ENCODE measurements around the gene LRPAP1. TPM values are rescaled to one million over a fixed set of nuclear protein-coding genes. Genes with fewer than 3 reads are reported as not detected.
"Not testable (repeated sequence)": the region's sequence is repeated elsewhere in the genome, so short reads cannot be mapped to it uniquely, and the experiment has no call there.

The LRPAP1 gene
- total RNA-seq, 2 donors from 2014 or later = 44.9 to 48.7 TPM

DNA sequence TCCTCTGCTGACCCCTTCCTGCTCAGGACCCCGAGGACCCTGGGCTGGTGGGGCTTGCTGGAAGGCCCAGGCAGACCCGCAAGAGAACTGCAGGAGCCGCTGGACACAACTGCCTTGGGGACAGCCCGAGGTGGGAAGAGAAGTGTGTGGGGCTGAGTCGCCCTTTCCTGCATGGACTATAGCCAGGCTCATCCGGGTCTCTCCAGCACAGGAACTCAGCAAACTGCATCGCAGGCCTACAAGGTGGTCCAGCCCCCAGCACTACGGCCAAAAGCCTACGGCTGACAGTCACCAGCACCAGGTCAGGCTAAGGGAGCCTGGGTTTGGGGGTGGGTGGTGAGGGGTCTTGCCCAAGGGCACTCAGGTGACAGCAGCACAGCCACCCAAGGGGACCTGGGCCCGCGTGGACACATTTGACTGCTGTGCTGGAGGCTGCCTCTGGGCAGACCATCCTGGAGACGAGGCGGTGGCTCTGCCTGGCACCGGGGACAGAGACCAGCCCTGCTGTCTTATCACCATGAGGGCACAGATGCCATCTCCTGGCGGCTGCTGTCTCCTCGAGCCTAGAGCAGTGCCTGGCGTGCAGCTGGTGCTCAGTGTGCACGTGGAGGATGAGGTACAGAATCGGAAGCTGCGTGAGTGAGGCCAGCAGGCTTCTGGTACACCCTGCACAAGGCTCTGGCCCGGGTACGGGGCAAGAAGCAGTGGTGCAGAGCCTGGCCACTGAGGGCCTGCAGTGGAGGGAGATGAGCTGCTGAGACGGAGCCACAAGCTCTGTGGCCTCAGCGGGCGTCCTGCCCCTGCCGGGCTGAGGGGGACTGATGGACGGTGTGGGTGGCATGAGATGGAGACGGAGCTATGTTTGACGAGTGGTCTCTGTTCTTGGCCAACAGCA lies 15.1 kb downstream of the LRPAP1 start:
- Mint-ChIP-seq H3K9me3 (no peaks in the 10 kb centered on the region), H3K27ac (no peak overlapping the region), H3K36me3 (peaks cover 19 to 24% of the 10 kb centered on the region in 2 donors)
- DNase-seq (ENCODE audit: low spot score in 2 of 2) (no peak), ATAC-seq (peak in 1 of 2 donors; percentile 4)

DNA sequence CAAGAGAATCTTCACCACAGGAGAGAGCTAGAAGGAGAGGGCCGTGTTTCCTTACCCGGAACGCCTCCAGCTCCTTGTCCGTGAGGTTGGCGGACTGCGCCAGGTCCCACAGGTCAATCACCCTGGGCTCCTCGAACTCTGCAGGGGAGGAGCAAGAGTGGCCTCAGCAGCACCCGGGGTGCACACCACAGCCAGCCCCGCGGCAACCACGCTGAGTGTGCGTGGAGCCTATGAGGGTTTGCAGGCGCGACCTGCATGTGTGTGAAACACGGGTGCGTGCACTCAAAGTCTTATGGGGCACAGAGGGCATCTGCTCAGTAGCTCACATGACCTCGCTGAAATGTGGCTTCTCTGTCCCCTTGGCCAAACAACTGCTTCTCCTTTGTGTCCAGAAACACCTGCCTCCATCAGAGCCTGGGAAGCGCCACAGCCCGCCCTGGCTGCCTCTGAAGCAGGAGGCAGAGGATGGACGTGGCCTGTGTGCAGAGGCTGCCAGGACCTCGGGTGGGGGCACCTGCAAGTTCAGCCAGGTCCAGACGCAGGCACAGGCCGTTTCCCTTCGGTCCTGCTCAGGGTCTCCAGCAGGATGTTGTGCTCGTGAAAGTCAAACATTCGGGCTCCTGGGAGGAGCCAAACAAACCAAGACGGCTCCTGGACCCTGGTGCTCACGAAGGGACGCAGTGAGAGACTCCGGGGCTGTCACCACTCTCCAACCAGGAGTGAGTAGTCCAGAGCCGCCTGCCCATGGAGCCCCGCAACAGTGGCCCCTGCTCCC lies 16.0 kb downstream of the LRPAP1 start:
- Mint-ChIP-seq H3K9me3 (no peaks in the 10 kb centered on the region), H3K27ac (no peak overlapping the region), H3K36me3 (peaks cover 22 to 24% of the 10 kb centered on the region in 2 donors)
- DNase-seq (ENCODE audit: low spot score in 2 of 2) (no peak), ATAC-seq (no peak)

DNA sequence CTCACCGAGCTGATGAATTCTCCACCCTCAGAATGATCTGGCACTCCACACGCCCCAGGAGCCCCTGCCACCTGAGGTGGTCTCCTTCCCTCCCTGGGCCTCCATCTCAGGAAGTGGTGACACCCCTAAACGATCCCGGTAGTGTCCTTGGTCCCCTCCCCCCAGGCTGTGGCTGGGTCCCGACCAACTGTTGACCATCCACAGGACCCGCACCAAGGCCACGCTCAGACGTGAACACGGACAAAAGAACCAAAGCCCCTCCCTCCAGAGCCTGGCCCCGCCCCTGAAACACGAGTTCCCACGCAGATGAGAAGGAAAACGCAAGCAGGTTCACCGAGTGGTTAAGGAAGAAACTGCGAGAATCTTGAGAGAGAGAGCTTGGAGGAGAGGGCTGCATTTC lies 16.6 kb downstream of the LRPAP1 start:
- DNase-seq (ENCODE audit: low spot score in 2 of 2) (no peak), ATAC-seq (no peak)
- H3K36me3 Mint-ChIP-seq = peaks cover 24 to 28% of the 10 kb centered on the region in 2 donors
- H3K9me3 Mint-ChIP-seq = no peaks in the 10 kb centered on the region
- H3K27ac Mint-ChIP-seq = peak overlapping the region; percentile 14 to 49

DNA sequence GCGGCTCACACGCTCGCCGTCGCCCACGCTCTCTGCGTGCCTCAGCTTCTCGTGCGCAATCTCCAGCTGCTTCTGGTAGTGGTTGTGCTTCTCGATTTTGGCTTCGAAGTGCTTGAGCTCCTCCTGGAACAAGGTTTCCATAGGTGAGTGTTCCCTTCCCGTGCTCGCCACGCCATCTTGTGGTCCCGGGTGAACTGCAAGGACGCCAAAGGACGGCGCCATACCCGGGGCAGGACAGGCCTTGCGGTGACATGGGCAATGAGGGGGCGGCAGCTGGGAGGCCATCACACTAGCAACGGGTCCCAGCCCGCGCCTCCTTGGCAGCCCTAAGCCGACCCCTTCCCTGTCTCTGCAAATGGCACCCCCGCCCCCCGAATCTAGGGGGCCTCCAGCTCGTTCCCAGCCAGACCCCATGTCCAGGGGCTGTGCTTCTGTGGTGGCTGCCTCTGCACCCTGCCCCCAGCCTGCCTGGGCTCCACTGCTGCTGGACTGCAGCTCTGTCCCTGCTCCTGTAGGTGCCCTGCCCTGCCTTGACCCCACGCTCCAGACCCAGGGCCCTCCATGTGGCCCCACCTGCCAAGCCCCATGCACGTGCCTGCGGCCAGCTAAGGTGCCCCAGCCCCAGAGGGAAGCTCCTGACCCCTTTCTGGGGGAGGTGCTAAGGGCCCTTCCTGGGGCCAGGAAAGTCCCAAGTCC lies 17.3 kb downstream of the LRPAP1 start:
- peak in 1 of 2 donors; percentile 18 for ATAC-seq
- Mint-ChIP-seq H3K9me3 (no peaks in the 10 kb centered on the region), H3K27ac (peak overlapping the region; percentile 49 to 72), H3K36me3 (peaks cover 24 to 33% of the 10 kb centered on the region in 2 donors)
- no peak for DNase-seq (ENCODE audit: low spot score in 2 of 2)

DNA sequence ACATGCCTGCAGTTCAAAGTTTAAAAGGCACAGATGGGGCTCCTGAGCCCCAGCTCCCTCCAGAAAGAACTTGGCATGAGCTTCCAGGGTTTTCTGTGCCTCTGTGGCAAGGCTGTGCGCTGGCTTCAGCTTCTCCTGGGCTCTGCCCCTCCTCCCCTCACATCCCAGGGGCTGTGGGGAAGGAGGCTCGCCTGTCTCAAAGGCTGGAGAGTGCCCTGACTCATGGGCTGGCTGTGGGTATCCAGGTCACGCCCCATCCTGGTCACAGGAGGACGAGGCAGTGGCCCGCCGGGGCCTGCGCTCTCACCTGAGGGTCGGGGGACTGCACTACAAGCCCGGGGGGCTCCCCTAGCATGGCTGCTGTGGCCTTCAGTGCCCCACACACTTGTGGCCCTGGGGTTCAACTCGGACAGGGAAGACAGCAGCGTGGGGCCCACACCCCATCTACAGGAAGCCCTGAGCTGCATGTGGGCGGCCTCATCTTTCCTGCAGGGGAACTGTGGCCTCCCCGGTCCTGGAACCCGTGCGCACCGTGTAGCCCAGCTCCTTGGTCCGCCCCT lies 17.9 kb downstream of the LRPAP1 start:
- peak overlapping the region in 1 of 2 donors; percentile 57 for H3K27ac Mint-ChIP-seq
- ATAC-seq (no peak), DNase-seq (ENCODE audit: low spot score in 2 of 2) (no peak)
- H3K36me3 Mint-ChIP-seq = peaks cover 24 to 36% of the 10 kb centered on the region in 2 donors
- no peaks in the 10 kb centered on the region for H3K9me3 Mint-ChIP-seq

DNA sequence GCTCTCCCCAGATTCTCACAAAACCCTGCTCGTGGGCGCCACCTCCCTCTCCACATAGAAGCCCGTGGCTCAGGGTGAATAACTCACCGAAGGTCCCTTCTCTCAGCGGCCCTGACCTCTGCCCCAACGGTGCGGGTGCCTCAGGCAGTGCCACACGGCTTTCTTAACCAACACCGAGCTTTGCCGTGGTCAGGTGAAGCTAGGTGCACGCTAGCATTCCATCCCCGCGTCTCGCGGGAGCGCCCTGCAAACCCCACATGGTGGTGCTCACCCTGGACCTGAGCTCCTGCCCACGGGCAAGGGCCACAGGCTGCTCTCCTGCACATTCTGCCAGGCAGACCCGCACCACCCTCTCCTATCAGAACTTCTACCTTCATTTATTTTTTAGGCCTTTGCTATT lies 18.4 kb downstream of the LRPAP1 start:
- Mint-ChIP-seq H3K36me3 (peaks cover 24 to 36% of the 10 kb centered on the region in 2 donors), H3K27ac (peak overlapping the region in 1 of 2 donors; percentile 57), H3K9me3 (no peaks in the 10 kb centered on the region)
- DNase-seq (ENCODE audit: low spot score in 2 of 2) = no peak
- no peak for ATAC-seq

DNA sequence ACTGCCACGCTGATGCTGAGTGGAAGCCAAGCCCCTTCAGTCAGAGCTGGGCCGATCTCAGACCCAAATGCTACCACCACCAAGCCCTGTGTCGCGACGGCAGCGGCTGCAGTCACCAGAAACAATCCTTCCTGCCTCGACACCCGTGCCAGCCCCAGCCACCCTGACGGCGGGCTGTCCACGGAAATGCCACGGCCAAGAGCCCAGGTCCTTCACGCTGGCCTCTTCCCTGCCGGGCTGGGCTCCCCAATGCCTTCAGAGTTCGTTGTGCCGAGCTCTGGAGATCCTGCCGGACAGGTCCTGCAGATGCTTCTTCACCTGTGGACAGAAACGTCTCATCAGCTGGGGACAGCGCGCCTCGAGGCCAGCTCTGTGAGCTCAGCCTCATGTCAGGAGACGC lies 19.5 kb downstream of the LRPAP1 start:
- ATAC-seq (no peak), DNase-seq (ENCODE audit: low spot score in 2 of 2) (no peak)
- Mint-ChIP-seq H3K27ac (no peak overlapping the region), H3K36me3 (peaks cover 31 to 36% of the 10 kb centered on the region in 2 donors), H3K9me3 (no peaks in the 10 kb centered on the region)

DNA sequence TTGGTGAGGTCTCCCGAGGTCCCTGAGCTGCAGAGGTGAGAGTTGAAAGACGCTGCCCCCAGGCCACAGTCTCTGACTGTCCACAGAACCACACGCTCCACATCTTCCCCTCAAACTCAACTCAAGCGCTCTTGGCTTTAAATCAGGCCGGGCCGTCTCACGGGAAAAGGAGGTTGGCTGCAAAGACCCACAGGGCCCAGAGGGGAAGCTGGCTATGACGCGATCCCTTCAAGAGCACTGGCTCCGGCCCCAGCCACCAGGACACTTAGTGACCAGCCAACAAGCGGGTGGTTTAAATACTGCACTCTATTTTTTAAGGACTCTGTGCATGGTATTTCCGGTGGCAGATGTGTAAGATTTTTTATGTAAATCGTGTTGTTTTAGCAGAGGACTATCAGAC lies 19.9 kb downstream of the LRPAP1 start:
- H3K9me3 Mint-ChIP-seq = no peaks in the 10 kb centered on the region
- no peak for DNase-seq (ENCODE audit: low spot score in 2 of 2)
- peaks cover 29 to 36% of the 10 kb centered on the region in 2 donors for H3K36me3 Mint-ChIP-seq
- H3K27ac Mint-ChIP-seq = no peak overlapping the region
- ATAC-seq = no peak

DNA sequence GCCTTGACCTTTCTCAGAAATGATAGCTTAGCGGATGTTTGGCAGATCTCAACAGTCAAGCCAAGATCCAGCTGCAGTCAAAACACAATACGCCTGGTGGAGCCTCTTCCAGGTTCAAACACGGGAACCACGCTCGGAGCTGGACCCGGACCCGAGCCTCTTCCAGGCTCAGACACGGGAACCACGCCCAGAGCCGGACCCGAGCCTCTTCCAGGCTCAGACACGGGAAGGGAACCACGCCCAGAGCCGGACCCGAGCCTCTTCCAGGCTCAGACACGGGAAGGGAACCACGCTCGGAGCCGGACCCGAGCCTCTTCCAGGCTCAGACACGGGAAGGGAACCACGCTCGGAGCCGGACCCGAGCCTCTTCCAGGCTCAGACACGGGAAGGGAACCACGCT lies 20.6 kb downstream of the LRPAP1 start:
- not testable (repeated sequence) for DNase-seq (ENCODE audit: low spot score in 2 of 2); ATAC-seq; H3K27ac Mint-ChIP-seq; H3K9me3 Mint-ChIP-seq
- H3K36me3 Mint-ChIP-seq = peaks cover 27 to 36% of the 10 kb centered on the region in 2 donors

DNA sequence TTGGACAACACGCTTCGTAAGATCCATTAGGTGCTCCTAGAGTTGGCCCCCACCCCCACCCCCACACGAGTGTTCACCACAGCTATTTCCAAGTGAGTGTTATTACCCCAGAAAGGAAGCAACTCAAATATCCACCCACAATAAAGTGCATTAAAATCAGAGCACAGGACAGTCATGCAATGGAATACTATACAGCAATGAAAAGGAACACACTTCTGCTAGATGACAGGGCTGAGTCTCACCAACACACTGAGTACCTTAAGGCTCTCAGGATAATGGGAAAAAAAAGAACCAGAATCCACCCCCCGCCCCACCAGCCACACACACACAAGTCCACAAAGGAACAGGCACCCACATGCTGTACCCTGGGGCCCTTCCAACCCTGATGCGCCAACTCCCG lies 21.0 kb downstream of the LRPAP1 start:
- no peaks in the 10 kb centered on the region for H3K9me3 Mint-ChIP-seq
- no peak for ATAC-seq
- no peak for DNase-seq (ENCODE audit: low spot score in 2 of 2)
- peaks cover 27 to 36% of the 10 kb centered on the region in 2 donors for H3K36me3 Mint-ChIP-seq
- H3K27ac Mint-ChIP-seq = no peak overlapping the region

DNA sequence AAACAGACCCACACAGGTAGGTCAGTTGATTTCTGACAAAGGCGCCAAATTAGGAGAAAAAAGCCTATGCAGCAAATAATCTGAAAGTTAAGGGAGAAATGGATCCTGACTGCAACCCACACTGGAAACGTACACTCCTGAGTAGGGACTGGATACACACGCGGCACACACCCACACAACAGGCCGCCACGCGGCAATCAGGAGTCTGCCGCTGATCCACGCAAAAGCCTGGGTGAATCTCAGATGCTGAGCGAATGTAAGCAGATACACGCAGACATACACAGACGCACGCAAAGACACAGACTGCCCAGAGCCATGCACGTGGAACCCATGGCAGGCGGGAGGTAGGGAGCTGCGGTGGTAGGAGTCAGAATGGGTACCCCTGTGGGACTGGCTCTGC lies 21.7 kb downstream of the LRPAP1 start:
- no peak for DNase-seq (ENCODE audit: low spot score in 2 of 2)
- Mint-ChIP-seq H3K36me3 (peaks cover 27 to 36% of the 10 kb centered on the region in 2 donors), H3K9me3 (no peaks in the 10 kb centered on the region), H3K27ac (no peak overlapping the region)
- ATAC-seq = no peak

DNA sequence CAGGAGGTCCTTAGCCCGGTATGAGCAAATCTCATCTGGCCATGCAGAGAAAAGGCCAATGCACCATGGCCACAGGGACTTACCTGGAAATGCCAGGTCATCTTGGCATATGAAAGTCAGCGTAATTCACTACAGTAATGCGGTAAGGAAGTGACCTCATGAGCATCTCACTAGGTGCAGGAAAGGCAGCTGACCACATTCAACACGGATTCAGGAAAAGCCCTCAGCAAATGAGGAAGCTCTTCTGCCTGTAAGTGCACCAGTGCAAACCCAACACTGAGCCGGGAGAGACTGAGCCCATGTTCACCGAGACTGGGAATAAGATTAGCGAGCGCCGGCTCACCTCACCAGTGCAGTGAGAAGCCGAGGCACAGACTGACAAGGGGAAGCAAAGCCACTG lies 23.7 kb downstream of the LRPAP1 start:
- DNase-seq (ENCODE audit: low spot score in 2 of 2) (no peak), ATAC-seq (no peak)
- no peaks in the 10 kb centered on the region for H3K9me3 Mint-ChIP-seq
- H3K27ac Mint-ChIP-seq = peak overlapping the region in 1 of 2 donors; percentile 38
- H3K36me3 Mint-ChIP-seq = peaks cover 19 to 29% of the 10 kb centered on the region in 2 donors

DNA sequence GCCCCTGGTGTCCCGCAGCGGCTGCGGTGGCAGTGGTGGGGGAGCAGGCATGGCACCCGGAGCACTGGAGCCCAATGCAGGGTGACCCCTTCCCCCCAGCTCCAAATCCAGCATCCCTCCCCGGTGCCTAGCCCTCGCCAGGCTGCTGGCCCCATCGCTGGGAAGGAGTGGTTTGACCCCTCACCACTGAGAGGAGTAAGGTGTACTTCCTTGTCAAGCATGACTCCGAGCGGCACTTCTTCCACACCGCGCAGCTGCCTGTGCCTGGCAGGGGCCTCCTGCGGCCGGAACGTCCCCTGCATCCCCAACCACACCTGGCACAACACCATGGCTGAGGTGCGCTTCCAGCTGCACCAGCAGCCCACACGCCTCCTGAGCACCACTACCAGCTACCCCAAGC lies 27.0 kb downstream of the LRPAP1 start:
- Mint-ChIP-seq H3K36me3 (peaks cover 4 to 7% of the 10 kb centered on the region in 2 donors), H3K27ac (no peak overlapping the region), H3K9me3 (no peaks in the 10 kb centered on the region)
- DNase-seq (ENCODE audit: low spot score in 2 of 2) (no peak), ATAC-seq (no peak)

DNA sequence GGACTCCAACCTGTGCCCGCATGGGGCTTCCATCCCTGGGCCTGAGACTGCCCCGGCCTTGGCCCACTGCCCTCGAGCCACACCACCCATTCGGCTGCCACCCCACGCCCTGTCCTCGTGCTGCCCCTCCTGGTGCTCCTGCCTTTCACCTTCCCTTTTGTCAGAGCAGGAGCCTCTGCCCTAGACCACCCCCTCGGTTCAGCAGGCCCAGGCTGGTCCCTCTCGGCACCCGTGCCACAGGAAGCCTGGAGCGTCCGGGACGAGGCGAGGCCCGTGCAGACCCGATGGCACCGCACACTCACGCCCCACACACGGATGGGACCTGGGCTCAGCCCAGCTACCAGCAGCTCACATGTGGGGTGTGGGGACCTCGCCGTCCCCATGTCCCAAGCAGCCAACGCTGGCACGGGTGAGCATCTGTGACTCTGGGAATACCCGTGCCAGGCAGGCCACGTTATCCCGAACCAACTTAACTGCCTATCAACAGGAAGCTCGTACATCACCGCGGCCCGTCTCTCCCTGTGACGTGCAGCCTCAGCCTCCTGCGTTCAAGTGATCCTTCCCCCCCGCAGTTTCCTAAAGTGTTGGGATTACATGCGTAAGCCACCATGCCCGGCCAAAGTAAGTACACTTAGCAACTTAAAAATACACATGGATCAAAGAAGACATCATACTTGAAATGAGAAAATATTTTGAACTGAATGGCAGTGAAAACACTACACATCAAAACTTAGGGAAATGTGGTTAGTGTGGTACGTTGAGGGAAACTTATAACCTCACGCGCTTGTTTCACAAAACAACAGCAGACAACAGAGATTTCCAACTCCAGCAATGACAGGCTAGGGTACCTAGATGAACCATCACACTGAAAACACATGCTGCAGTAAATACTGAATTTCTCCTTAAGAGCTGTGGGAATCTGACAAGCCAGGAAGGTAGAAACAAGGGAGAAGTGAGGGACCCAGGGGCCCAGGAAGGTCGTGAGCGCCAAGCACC lies 29.0 kb downstream of the LRPAP1 start:
- H3K36me3 Mint-ChIP-seq = peaks cover 0 to 1% of the 10 kb centered on the region in 2 donors
- DNase-seq (ENCODE audit: low spot score in 2 of 2) = no peak
- H3K9me3 Mint-ChIP-seq = no peaks in the 10 kb centered on the region
- ATAC-seq = peak in 1 of 2 donors; percentile 83
- peak overlapping the region; percentile 2 to 61 for H3K27ac Mint-ChIP-seq

DNA sequence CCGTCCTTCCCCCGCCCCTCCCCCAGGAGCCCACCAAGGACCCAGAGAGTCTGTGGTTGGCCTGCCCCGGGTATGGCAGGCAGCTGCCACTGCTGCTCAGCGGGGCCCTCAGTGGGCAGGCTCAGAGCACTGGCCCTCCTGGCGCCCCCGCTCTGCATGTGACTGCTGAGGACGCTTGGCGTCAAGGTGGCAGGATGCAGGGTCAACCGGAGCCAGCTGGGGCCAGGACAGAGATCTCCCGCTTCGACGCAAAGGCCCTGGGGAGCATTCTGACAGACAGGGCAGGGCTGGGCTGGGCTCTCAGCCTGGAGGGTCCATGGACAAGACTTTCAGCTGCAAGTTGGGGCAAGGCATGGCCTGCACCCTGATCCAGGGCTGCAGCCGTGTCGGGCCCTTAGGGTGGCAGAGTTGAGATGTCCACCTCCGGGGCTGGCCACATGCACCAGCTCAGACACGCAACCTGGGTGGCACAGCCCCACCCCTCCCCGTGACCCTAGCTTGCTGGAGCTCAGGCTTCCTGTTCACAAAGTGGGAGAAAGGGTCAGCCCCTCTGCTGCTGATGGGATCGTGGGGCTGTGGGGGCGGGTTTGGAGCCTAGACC lies 30.3 kb downstream of the LRPAP1 start:
- no peak for DNase-seq (ENCODE audit: low spot score in 2 of 2)
- ATAC-seq = no peak
- H3K9me3 Mint-ChIP-seq = no peaks in the 10 kb centered on the region
- H3K27ac Mint-ChIP-seq = peak overlapping the region in 1 of 2 donors; percentile 40
- no peaks in the 10 kb centered on the region for H3K36me3 Mint-ChIP-seq
